Hematopoietic multipotent progenitor cell treated with erythropoietin and hydrocortisone succinate and interleukin-3 and kit ligand, for 4 days (in vitro differentiated cells): ENCODE data around the gene TPPP2.
A peak's percentile ranks its signal among the peaks of the same experiment; 100 is the strongest.
"Not testable (repeated sequence)": the region's sequence is repeated elsewhere in the genome, so short reads cannot be mapped to it uniquely, and the experiment has no call there.

Experiments
- DNase-seq: peaks from one replicate; pipeline ENCODE4 v3.0.0-alpha.2; 2015

TPPP2 gene

DNA sequence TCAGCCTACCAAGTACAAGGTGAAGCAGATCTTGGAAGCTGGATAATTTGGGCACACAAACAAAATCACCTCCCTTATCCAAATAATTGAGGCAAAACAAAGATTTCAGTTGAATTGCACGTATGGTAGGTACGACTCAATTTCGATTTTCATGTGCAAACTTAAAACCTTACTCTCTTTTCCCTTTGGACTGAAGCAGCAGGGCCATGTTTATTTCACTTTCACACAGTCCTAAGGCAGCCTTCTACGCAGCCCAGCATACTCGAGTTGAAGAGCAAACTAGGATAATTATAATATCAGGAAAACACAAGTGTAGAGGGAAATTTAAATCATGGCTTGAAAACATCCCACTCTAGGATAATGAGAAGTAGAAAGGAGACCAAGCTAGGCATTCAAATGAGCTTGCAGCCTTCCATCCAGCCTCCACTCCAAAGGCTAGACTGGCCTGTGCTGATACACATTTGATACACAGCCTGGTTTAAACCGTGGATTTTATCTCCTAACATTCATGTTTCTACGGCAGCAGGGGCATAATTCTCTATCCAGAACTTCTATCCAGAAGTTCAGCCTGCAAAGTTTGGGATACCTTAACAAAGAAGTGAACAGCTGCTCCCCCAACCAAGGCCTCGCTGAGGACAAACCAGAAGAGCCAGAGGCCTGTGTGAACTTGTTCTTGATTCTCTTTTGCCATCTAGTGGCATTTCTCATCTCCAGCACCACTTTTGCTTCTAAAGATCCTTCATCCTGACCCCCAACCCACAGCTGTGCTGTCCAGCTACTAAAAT lies 9.8 kb downstream of the TPPP2 start:
- DNase-seq = peak; percentile 85

DNA sequence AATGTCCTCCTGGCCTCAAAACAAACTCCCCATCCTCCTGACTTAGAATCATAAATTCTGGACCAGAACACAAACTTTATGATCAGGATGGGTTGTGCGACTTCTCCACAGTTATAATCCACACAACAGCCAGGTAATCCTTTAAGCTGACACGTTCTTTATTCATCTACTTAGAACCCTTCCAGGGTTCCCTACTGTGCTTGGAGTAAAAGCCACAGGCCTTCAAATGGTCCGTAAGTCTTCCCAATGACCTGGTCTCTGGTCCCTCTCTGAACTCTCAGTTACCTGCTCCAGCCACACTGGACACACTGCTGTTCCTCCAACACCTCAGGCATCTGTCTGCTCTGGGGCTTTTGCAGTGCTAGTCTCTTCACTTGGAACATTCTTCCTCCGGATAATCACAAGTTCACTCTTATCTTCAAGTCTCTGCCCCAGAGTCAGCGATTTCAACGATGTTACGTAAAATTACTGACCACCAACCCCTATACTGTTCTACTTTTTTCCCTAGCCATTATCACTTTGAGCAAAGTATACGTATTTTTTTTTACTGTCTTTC lies 10.4 kb downstream of the TPPP2 start:
- peak; percentile 33 for DNase-seq

- not testable (repeated sequence) for DNase-seq
Measured at GRCh38 chr14:21040941-21041340, 10.9 kb downstream of the TPPP2 start.

- DNase-seq = peak; percentile 54
Measured at GRCh38 chr14:21041676-21042433, 11.8 kb downstream of the TPPP2 start, which contains the start of gene RNASE7. RNASE7 (plus strand) TSS chr14:21042362; CDS start chr14:21042993, 631 bp downstream.

DNA sequence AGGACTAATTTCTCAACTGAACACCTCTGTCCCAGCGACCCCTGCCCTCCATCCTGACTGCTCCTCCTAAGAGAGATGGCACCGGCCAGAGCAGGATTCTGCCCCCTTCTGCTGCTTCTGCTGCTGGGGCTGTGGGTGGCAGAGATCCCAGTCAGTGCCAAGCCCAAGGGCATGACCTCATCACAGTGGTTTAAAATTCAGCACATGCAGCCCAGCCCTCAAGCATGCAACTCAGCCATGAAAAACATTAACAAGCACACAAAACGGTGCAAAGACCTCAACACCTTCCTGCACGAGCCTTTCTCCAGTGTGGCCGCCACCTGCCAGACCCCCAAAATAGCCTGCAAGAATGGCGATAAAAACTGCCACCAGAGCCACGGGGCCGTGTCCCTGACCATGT lies 12.9 kb downstream of the TPPP2 start:
- DNase-seq = peak; percentile 30

DNA sequence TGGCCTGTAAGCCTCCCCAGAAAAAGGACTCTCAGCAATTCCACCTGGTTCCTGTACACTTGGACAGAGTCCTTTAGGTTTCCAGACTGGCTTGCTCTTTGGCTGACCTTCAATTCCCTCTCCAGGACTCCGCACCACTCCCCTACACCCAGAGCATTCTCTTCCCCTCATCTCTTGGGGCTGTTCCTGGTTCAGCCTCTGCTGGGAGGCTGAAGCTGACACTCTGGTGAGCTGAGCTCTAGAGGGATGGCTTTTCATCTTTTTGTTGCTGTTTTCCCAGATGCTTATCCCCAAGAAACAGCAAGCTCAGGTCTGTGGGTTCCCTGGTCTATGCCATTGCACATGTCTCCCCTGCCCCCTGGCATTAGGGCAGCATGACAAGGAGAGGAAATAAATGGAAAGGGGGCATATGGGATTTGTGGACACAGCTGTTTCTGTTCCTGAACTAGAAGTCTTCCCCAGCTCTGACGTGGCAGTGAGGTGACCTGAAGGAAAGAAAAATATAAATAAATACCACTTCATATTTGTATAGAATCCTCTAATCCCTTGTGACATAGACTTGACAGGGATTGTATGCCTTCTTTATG lies 13.5 kb downstream of the TPPP2 start:
- no peak for DNase-seq

- peak; percentile 91 for DNase-seq
Measured at GRCh38 chr14:21043974-21044618, 14.1 kb downstream of the TPPP2 start.

DNA sequence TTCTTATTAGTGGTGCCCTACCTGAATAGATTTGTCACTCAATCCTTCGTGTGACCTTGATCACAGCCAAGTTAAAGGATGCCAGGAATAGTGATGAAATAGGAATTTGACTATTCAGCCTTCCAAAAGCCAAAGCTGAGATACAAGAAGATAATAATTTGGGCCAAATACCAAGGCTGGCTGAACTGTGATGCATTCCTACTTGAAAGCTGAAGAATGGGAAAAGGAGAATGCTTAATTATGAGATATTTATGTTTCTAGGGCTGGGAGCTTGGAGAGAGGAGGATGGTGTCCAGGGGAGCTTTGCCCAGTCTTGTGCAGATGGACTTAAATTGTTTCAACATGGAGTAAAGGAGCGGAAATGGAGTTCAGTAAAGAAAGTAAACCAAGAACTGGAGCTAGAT lies 17.4 kb downstream of the TPPP2 start:
- no peak for DNase-seq

DNA sequence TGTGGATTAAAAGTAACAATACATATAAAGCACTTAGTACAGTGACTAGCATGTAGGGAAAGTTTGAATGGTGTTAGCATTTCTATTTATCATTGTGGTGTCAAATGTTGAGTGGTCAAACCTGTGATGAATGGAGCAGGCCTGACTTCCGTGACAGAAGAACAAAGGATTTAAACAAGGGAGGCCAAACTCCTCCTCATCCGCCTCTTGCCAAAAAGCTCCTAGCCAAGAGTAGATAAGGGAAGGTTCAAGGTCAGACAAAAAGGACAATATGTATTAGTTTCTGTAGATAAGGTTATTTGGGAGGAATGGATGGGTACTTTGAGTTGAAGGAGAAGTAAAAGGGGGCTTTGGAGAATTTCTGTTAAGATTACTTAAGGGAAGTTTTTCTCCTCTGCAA lies 18.6 kb downstream of the TPPP2 start:
- DNase-seq = no peak

DNA sequence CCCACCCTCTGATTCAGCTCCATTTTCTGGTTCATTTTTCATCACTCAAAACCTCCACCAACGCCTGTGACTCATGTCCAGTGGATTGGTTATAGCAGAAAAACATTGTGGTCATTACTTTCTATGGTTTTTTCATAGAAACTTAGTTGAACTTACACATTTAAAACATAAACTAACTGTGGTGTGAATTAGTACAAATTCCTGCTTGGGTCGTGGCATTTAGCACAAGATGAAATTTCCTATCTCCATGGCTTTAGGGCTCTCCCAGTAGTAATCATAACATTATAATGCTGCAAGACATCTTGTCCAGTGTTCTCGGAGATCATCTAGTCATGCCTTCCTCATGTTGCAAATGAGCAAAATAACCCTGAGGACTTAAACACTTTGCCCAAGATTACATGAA lies 19.3 kb downstream of the TPPP2 start:
- DNase-seq = no peak

- DNase-seq = peak; percentile 24
Measured at GRCh38 chr14:21050597-21050996, 20.6 kb downstream of the TPPP2 start.

- DNase-seq = no peak
Measured at GRCh38 chr14:21053184-21054122, 23.4 kb downstream of the TPPP2 start.

DNA sequence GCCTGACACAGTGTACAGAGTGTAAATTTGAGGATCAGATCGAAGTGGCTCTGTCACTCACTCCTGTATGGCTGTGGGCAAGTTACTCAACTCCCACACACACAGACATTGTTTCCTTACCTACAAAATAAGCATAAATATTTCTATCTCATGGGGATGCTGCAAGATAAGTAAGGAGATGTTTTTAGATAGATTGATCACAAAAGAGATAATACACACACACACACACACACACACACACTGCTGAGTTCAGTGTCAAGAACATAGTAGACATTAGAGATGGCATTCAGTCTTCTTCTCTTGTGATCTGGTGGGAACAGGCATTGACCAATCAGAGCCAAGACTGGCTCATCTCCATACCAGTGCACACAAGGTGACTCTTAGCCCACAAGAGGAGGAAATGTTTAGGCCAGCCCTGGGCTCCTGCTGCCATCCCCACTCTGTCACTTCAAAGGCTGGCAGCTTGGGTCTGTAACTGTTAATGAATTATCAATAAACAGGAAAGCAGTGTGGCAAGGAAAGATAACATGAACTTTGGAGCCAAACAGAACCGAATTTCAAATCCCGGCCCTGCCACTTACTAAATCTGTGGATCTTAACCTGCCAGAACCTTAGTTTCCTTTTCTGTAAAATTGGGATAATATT lies 24.2 kb downstream of the TPPP2 start:
- DNase-seq = peak; percentile 15

DNA sequence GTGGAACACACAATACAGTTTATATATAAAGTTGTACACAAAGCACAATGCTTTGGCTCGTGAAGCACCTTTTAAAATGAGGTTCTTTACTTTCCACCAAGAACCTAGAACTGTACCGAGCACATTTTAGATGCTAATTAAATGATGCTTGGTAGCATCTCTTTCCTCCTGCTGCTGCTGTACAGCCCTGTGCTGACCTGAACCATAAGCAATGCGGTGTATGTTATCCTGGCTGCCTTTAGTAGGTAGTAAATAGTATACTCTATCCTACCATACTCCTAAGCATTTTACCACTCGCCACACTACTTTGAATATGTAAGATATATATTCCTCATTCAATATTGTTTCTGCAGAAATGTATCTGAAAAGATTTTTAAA lies 24.7 kb downstream of the TPPP2 start:
- DNase-seq = no peak

DNA sequence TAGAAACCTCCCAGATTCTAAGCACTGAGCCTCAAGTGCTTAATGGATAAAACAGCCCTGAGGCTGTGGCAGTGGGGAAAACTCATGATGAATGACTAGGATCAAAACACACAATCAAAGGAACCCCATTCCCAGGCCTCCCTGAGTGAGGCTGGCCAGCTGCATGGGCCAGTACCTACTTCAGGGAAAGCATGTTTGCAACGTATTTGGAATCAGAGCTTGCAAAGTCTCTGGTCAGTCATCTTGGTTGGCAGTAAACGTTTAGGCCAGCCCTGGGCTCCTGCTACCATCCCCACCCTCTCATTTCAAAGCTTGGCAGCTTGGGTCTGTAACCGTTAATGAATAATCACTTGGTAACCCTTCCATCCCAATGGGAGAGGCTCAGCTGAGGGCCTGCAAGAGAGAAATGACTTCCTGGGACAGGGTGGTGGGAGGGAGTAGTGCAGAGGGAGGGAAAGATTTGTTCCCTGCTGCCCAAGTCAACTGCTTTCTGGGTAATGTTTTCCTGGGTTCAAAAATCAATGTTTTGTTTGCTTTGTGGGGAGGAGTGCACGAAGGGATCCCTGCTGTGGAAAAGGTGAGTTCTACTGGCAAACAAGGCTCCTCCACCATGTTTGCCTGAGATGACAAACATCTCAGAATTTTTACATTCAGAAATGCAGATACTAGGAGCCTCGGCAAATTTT lies 25.6 kb downstream of the TPPP2 start:
- DNase-seq = no peak

DNA sequence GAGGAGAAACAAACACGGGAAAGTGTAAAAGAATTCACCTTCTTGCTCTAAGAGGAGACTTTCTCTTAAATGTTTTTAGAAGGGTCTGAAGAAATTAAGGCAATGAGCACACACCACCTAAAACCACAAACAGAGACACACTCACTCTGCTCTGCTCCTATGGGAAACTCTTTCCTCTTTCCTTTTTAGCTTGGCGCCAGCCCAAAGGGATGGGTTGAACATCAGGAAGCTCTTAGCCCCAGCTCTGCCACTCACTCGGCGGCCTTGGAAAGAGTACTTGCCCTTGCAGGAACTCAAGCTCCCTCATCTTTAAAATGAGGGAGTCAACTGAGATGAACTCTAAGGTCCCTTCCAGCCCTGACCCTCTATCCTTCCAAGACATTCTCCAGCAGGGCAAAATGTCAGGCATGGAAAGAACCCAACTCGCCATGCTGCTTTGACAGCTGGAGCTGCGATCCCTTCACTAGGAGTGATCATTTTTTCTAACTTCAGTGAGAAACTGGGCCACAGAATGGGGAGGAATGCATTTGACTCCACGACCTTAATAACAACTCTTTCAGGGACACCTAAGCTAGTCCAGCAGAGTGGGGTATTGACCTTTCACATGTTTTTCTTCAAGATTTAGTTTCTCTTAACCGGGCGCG lies 26.6 kb downstream of the TPPP2 start:
- DNase-seq = no peak

DNA sequence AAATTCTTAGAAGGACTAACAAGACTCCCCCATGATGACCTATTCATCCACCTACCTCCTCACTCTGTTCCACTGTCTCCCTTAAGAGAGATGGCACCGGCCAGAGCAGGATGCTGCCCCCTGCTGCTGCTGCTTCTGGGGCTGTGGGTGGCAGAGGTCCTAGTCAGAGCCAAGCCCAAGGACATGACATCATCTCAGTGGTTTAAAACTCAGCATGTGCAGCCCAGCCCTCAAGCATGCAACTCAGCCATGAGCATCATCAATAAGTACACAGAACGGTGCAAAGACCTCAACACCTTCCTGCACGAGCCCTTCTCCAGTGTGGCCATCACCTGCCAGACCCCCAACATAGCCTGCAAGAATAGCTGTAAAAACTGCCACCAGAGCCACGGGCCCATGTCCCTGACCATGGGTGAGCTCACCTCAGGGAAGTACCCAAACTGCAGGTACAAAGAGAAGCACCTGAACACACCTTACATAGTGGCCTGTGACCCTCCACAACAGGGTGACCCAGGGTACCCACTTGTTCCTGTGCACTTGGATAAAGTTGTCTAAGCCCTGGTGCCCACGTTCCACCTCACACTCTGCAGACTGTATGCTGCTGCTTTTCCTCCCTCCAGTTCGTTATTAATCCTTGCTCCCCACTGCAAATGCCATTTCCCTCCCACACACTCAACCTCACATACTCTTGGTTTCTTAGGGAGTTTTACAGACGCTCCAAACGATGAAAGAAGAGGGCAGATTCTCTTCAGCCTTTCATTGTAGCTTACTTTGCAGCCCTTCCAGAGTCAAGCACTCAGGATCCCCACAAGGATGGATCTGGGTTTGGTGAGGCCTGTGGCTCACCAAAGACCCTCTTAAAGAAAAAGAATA lies 28.0 kb downstream of the TPPP2 start, which contains the start of gene RNASE8:
TSS of gene RNASE8 (plus strand) at position 20 of the 873 bp plus-strand sequence. CDS start at position 91, 71 bp downstream.
- DNase-seq = peak; percentile 51

- DNase-seq = no peak
Measured at GRCh38 chr14:21058903-21059302, 28.9 kb downstream of the TPPP2 start.
